NOMO-1 (cell line): Measurements from ENCODE around the gene SIL1.
A peak's percentile ranks its signal among the peaks of the same experiment; 100 is the strongest.
"Not testable (repeated sequence)": the region's sequence is repeated elsewhere in the genome, so short reads cannot be mapped to it uniquely, and the experiment has no call there.

Source experiments
- DNase-seq, 2 experiments: peaks; one replicate each; lab custom pipeline; 2025; ENCODE audit not compliant: unreplicated experiment in 2 of 2; lab: John Stamatoyannopoulos, UW

The SIL1 gene

GRCh38 chr5:139178589-139178917 is 19.6 kb downstream of the SIL1 start:
- no peak for DNase-seq

GRCh38 chr5:139177809-139178588 is 20.2 kb downstream of the SIL1 start:
- DNase-seq, result peak; percentile 57 to 62

- DNase-seq, result not testable (repeated sequence)
These were observed 20.9 kb downstream of the SIL1 start for GRCh38 chr5:139177281-139177680.

GRCh38 chr5:139174382-139174781 is 23.8 kb downstream of the SIL1 start:
- DNase-seq, result not testable (repeated sequence)

GRCh38 chr5:139171779-139172404 is 26.3 kb downstream of the SIL1 start:
- no peak for DNase-seq

- DNase-seq, result no peak
These were observed 30.0 kb downstream of the SIL1 start for GRCh38 chr5:139167952-139168720.

GRCh38 chr5:139167533-139167932 is 30.6 kb downstream of the SIL1 start:
- no peak for DNase-seq

- no peak for DNase-seq
These were observed 31.1 kb downstream of the SIL1 start for GRCh38 chr5:139167063-139167462.

GRCh38 chr5:139164897-139165296 is 33.3 kb downstream of the SIL1 start:
- not testable (repeated sequence) for DNase-seq

GRCh38 chr5:139164020-139164419 is 34.1 kb downstream of the SIL1 start:
- no peak for DNase-seq

GRCh38 chr5:139162448-139162847 is 35.7 kb downstream of the SIL1 start:
- DNase-seq, result no peak

- no peak for DNase-seq
These were observed 39.4 kb downstream of the SIL1 start for GRCh38 chr5:139158791-139159190.

- DNase-seq, result no peak
These were observed 40.6 kb downstream of the SIL1 start for GRCh38 chr5:139157556-139157955.

- DNase-seq, result no peak
These were observed 41.4 kb downstream of the SIL1 start for GRCh38 chr5:139156814-139157213.

GRCh38 chr5:139155333-139155732 is 42.8 kb downstream of the SIL1 start:
- no peak for DNase-seq

GRCh38 chr5:139151902-139152301 is 46.3 kb downstream of the SIL1 start:
- DNase-seq, result no peak

GRCh38 chr5:139150367-139150999 is 47.7 kb downstream of the SIL1 start:
- no peak for DNase-seq

- DNase-seq, result peak; percentile 73 to 95
These were observed 48.5 kb downstream of the SIL1 start for GRCh38 chr5:139149477-139150199.

- DNase-seq, result no peak
These were observed 49.2 kb downstream of the SIL1 start for GRCh38 chr5:139148986-139149385.

- no peak for DNase-seq
These were observed 49.9 kb downstream of the SIL1 start for GRCh38 chr5:139148306-139148705.
